Liver (tissue), 3 donors: ENCODE measurements around the gene TIGD7.
"Not testable (repeated sequence)": the region's sequence is repeated elsewhere in the genome, so short reads cannot be mapped to it uniquely, and the experiment has no call there.

Experiments
- ATF3 ChIP-seq: IDR thresholded peaks from 2 replicates; pipeline ENCODE4 v1.6.1; 2016; ENCODE audit warnings: antibody characterized with exemption
- CTCF ChIP-seq: fragments of 150-350 bp; IDR thresholded peaks from 2 replicates; pipeline ENCODE4 v1.5.1; 2017; ENCODE audit warnings: improper control_type of control experiment, low read depth, low read length; ENCODE audit not compliant: missing input control
- MAX ChIP-seq: IDR thresholded peaks from 2 replicates; pipeline ENCODE4 v1.6.1; 2016; ENCODE audit warnings: antibody characterized with exemption
- RAD21 ChIP-seq, 2 donors: IDR thresholded peaks; 2 replicates each; pipeline ENCODE4 v1.6.1; 2016; ENCODE audit warnings: antibody characterized with exemption in 2 of 2, mild to moderate bottlenecking in 2 of 2
- donor health status: healthy.
- donor health status: healthy.

DNA sequence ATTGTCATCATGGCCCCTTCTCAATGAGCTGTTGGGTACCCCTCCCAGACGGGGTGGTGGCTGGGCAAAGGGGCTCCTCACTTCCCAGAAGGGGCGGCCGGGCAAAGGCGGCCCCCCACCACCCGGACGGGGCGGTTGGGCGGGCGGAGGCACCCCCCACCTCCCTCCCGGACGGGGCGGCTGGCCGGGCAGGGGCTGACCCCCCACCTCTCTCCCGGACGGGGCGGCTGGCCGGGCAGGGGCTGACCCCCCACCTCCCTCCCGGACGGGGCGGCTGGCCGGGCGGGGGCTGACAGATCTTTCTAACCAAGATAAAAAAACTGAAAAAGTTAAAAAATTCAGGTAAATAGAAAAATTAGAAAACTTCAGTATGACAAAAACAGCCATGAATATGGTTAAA, 33.9 kb downstream of the TIGD7 start:
- not testable (repeated sequence) for TF ChIP-seq CTCF; RAD21 (IDR thresholded peaks at IDR 0.05); MAX; ATF3
